ENCODE data around the gene ADPRM. TPM values are rescaled to one million over a fixed set of nuclear protein-coding genes. Genes with fewer than 3 reads are reported as not detected.
A peak's percentile ranks its signal among the peaks of the same experiment; 100 is the strongest.

ADPRM gene
- polyA plus RNA-seq, 1 of the 3 experiments (the other 2 are of a cell fraction) = 7.6 TPM

- TF ChIP-seq ZBTB33 (IDR thresholded peaks at IDR 0.05; ENCODE audit: borderline replicate concordance, low read depth) (0 out of 2 replicates have a peak, but pooled peaks have one; percentile 16), RAD21 (IDR thresholded peaks at IDR 0.05; ENCODE audit: low read length) (no peak; the same call in 1 of the 2 replicates), PBX3 (IDR thresholded peaks at IDR 0.05) (peak; percentile 19; the same call in 1 of the 2 replicates), TEAD4 (IDR thresholded peaks at IDR 0.05; ENCODE audit: borderline replicate concordance, insufficient read depth) (no peak), GATA2 (CRISPR knock-in tag; IDR thresholded peaks at IDR 0.05) (no peak), IRF3 (IDR thresholded peaks at IDR 0.05; ENCODE audit: low read depth, low read length) (no peak), NRF1 (IDR thresholded peaks at IDR 0.05; ENCODE audit: low read depth, low read length) (peak; percentile 38), TAF1 (IDR thresholded peaks at IDR 0.05; ENCODE audit: borderline replicate concordance, low read depth, low read length) (peak; percentile 91), NFIC (IDR thresholded peaks at IDR 0.05; ENCODE audit: borderline replicate concordance) (peak; percentile 58)
These were observed at the start of gene ADPRM, which contains the start of gene SCO1 (continued) for GRCh38 chr17:10697092-10698081.

- Histone ChIP-seq H3K4me1 (ENCODE audit: control insufficient read depth in 1 of 2, insufficient read depth in 2 of 2, low read depth in 1 of 2, low read length in 1 of 2) (no peaks in the 10 kb centered on the region; a peak in 1 of 4 replicates), H4K20me1 (ENCODE audit: insufficient read depth) (no peaks in the 10 kb centered on the region), H3K4me3 (ENCODE audit: low read depth in 2 of 2, low read length in 1 of 2) (no peak overlapping the region), H3F3A (replicated peaks; ENCODE audit: insufficient read depth) (no peaks in the 10 kb centered on the region), H3K9me2 (no peaks in the 10 kb centered on the region), H3K9me3 (no peaks in the 10 kb centered on the region), H3K9ac (no peak overlapping the region), H3K4me2 (no peak overlapping the region), H3K79me2 (ENCODE audit: insufficient read depth) (no peaks in the 10 kb centered on the region), H2AFZ (ENCODE audit: low read depth) (no peak overlapping the region), H3K36me3 (replicated peaks in 1 of 2; ENCODE audit: control insufficient read depth in 1 of 2, insufficient read depth in 2 of 2, low read length in 1 of 2) (no peaks in the 10 kb centered on the region), H3K27ac (ENCODE audit: low read depth in 2 of 2, low read length in 1 of 2) (no peak overlapping the region), H3K27me3 (ENCODE audit: insufficient read depth) (no peaks in the 10 kb centered on the region)
- ChIA-PET CTCF (no interaction called here), POLR2A (no interaction called here)
- 81% methylated on average over 5 of the region's 5 CpGs for WGBS (ENCODE audit: low lambda C conversion rate)
- DNase-seq = no peak
- TF ChIP-seq NRF1 (IDR thresholded peaks at IDR 0.05; ENCODE audit: low read depth, low read length) = no peak
- no peak for TF ChIP-seq MEF2A (IDR thresholded peaks at IDR 0.05; ENCODE audit: borderline replicate concordance, low read depth)
- TF ChIP-seq EZH2phosphoT487 (IDR thresholded peaks at IDR 0.05; ENCODE audit: borderline replicate concordance, low read depth) = no peak
- TF ChIP-seq SMC3 (IDR thresholded peaks at IDR 0.05; ENCODE audit: low read depth, low read length) = no peak
- TF ChIP-seq ZBTB33 (IDR thresholded peaks at IDR 0.05; ENCODE audit: borderline replicate concordance, low read depth) = no peak
- no peak for TF ChIP-seq EP300 (IDR thresholded peaks at IDR 0.05; ENCODE audit: borderline replicate concordance in 1 of 2, low read depth in 1 of 2, low read length in 1 of 2)
- no peak for TF ChIP-seq FOXJ3 (CRISPR knock-in tag; IDR thresholded peaks at IDR 0.05)
- TF ChIP-seq CTCF (IDR thresholded peaks at IDR 0.05) = no peak
- TF ChIP-seq RAD21 (IDR thresholded peaks at IDR 0.05; ENCODE audit: low read length) = no peak
- no peak for TF ChIP-seq TCF12 (IDR thresholded peaks at IDR 0.05)
- TF ChIP-seq JUND (IDR thresholded peaks at IDR 0.05) = no peak
- TF ChIP-seq FOSL2 (IDR thresholded peaks at IDR 0.05; ENCODE audit: borderline replicate concordance, low read depth) = no peak
- TF ChIP-seq ELF1 (IDR thresholded peaks at IDR 0.05) = no peak
- no peak for TF ChIP-seq SIN3A (IDR thresholded peaks at IDR 0.05; ENCODE audit: borderline replicate concordance, low read depth, low read length)
These were observed 49.0 kb upstream of the ADPRM start for GRCh38 chr17:10648381-10648780.
